DND-41 (cell line): ENCODE results near the gene FBXO28.

Source experiments
- ATAC-seq: fragments of 200-7000 bp; cut with Tn5 transposase; 3 replicates; pipeline ENCODE4 v1.9.1; 2021; ENCODE audit warnings: low read depth; ENCODE audit not compliant: insufficient read depth
- DNase-seq: peaks from one replicate; pipeline ENCODE4 v3.0.0-alpha.2; 2020
- H2AFZ ChIP-seq: 2 replicates; pipeline ENCODE4 v1.6.0; 2012; ENCODE audit warnings: low read depth, low read length
- H3K27ac ChIP-seq: 2 replicates; pipeline ENCODE4 v1.5.1; 2012; ENCODE audit warnings: low read length, inconsistent platforms
- H3K27me3 ChIP-seq: fragments of 200-600 bp; sonication (generic); 2 replicates; pipeline ENCODE4 v1.6.0; 2012; ENCODE audit warnings: low read length, mild to moderate bottlenecking, inconsistent platforms; ENCODE audit not compliant: insufficient read depth, poor library complexity
- H3K36me3 ChIP-seq: 2 replicates; pipeline ENCODE4 v1.5.1; 2012; ENCODE audit warnings: low read length, inconsistent platforms; ENCODE audit not compliant: insufficient read depth
- H3K4me1 ChIP-seq: 2 replicates; pipeline ENCODE4 v1.5.1; 2012; ENCODE audit warnings: mild to moderate bottlenecking, low read length; ENCODE audit not compliant: insufficient read depth
- H3K4me2 ChIP-seq: 2 replicates; pipeline ENCODE4 v1.6.0; 2012; ENCODE audit warnings: mild to moderate bottlenecking, moderate library complexity, low read length, inconsistent platforms; ENCODE audit not compliant: insufficient read depth
- H3K4me3 ChIP-seq, 2 experiments: fragments of 200-600 bp in 1 of 2; shearing (Covaris generic) in 1 of 2; 2 replicates each; pipeline ENCODE4 v1.5.1; 2012 to 2016; ENCODE audit warnings: inconsistent platforms in 2 of 2, low read length in 2 of 2, mild to moderate bottlenecking in 2 of 2, low read depth in 1 of 2, moderate library complexity in 1 of 2
- H3K79me2 ChIP-seq: 2 replicates; pipeline ENCODE4 v1.6.0; 2012; ENCODE audit warnings: low read length, inconsistent platforms; ENCODE audit not compliant: insufficient read depth
- H3K9ac ChIP-seq: 2 replicates; pipeline ENCODE4 v1.6.0; 2012; ENCODE audit warnings: low read depth, mild to moderate bottlenecking, inconsistent platforms, low read length, moderate library complexity
- H3K9me3 ChIP-seq: 2 replicates; pipeline ENCODE4 v1.5.1; 2012; ENCODE audit warnings: low read length, moderate library complexity, mild to moderate bottlenecking, inconsistent platforms; ENCODE audit not compliant: insufficient read depth, severe bottlenecking
- H4K20me1 ChIP-seq: 2 replicates; pipeline ENCODE4 v1.6.0; 2012; ENCODE audit warnings: low read length; ENCODE audit not compliant: insufficient read depth
- EZH2 ChIP-seq: IDR thresholded peaks from 3 replicates; pipeline ENCODE4 v1.6.1; 2012; ENCODE audit warnings: borderline replicate concordance, low read depth, mild to moderate bottlenecking, moderate library complexity, low read length, inconsistent platforms; ENCODE audit not compliant: severe bottlenecking
- TF ChIP-seq, protein P1 (sequence below): IDR thresholded peaks from 2 replicates; pipeline ENCODE4 v1.5.1; 2012; ENCODE audit warnings: borderline replicate concordance, low read length, moderate library complexity, mild to moderate bottlenecking; ENCODE audit not compliant: poor library complexity, severe bottlenecking; ENCODE audit errors: extremely low read depth

FBXO28 gene

GRCh38 chr1:224163311-224163710 lies 49.4 kb downstream of the FBXO28 start:
- no peaks in the 10 kb centered on the region for H3K27me3 ChIP-seq
- H3K9me3 ChIP-seq: no peaks in the 10 kb centered on the region
- H3K9ac ChIP-seq: no peak overlapping the region
- no peak overlapping the region for H3K4me3 ChIP-seq
- no peaks in the 10 kb centered on the region for H4K20me1 ChIP-seq
- no peak overlapping the region for H2AFZ ChIP-seq
- H3K4me2 ChIP-seq: no peak overlapping the region
- DNase-seq (no peak), ATAC-seq (no peak)
- peaks cover 30% of the 10 kb centered on the region for H3K36me3 ChIP-seq
- no peaks in the 10 kb centered on the region for H3K79me2 ChIP-seq
- TF ChIP-seq, protein P1, sequence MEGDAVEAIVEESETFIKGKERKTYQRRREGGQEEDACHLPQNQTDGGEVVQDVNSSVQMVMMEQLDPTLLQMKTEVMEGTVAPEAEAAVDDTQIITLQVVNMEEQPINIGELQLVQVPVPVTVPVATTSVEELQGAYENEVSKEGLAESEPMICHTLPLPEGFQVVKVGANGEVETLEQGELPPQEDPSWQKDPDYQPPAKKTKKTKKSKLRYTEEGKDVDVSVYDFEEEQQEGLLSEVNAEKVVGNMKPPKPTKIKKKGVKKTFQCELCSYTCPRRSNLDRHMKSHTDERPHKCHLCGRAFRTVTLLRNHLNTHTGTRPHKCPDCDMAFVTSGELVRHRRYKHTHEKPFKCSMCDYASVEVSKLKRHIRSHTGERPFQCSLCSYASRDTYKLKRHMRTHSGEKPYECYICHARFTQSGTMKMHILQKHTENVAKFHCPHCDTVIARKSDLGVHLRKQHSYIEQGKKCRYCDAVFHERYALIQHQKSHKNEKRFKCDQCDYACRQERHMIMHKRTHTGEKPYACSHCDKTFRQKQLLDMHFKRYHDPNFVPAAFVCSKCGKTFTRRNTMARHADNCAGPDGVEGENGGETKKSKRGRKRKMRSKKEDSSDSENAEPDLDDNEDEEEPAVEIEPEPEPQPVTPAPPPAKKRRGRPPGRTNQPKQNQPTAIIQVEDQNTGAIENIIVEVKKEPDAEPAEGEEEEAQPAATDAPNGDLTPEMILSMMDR: no peak
- TF ChIP-seq EZH2: no peak
- no peak overlapping the region for H3K27ac ChIP-seq
- no peaks in the 10 kb centered on the region for H3K4me1 ChIP-seq

DNA sequence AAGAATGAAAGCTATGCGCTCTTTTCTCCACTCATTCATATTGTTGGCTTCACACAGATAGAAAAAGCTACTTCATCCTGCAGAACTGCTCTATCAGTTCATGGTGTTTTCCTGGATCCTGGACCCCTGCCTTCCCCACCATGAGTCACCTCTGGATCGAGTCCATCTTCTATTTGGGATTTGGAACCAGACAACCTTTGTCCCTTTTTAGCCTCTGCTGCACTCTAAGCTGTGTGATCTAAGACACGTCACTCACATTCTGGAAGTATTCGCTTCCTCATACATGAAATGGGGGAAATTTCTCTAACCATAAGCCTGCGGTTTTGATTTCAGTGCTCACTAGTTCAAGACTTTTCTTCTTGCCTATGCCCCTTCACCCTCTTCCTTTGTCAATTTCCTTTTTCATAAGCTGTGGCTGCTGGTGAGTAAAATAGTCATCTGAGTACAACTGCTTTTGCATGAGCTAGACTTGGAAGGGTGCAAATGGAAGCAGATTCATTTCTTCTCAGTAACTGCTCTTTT lies 55.0 kb downstream of the FBXO28 start:
- TF ChIP-seq, protein P1: no peak
- TF ChIP-seq EZH2: no peak
- Histone ChIP-seq H2AFZ (peak overlapping the region; percentile 42), H3K27me3 (no peaks in the 10 kb centered on the region), H3K9ac (peak overlapping the region; percentile 22), H3K4me3 (peak overlapping the region in 1 of 2 experiments; percentile 18; a peak in 2 of 4 replicates), H3K4me1 (peaks cover 17% of the 10 kb centered on the region), H3K36me3 (no peaks in the 10 kb centered on the region), H3K4me2 (peak overlapping the region; percentile 53), H3K9me3 (no peaks in the 10 kb centered on the region), H3K27ac (peak overlapping the region; percentile 56), H3K79me2 (no peaks in the 10 kb centered on the region), H4K20me1 (no peaks in the 10 kb centered on the region)
- peak; percentile 43 for DNase-seq
- peak; percentile 93 for ATAC-seq

DNA sequence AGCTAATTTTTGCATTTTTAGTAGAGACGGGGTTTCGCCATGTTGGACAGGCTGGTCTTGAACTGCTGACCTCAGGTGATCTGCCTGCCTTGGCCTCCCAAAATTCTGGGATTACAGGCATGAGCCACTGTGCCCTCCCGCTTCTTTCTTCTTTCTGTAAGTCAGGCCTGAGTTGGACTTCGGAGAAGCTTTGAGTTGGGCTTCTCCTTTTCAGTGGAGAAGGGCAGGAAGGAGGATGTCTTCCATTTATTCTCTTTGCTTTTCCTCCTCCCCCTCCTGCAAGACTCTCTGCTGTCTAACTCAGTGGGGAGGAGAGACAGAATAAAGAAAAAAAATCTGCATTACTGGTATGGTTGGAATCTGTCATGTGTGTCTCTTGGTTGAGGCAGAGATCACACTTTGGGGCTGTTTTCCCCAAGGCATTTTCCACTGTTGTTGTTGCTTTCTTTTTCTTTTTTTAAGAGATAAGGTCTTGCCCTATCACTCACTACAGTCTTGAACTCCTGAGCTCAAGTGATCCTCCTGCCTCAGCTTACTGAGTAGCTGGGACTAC lies 55.9 kb downstream of the FBXO28 start:
- TF ChIP-seq, protein P1: no peak
- TF ChIP-seq EZH2: no peak
- H3K27ac ChIP-seq: no peak overlapping the region; the same call in 1 of the 2 replicates
- H2AFZ ChIP-seq: peak overlapping the region; percentile 41; the same call in 1 of the 2 replicates

More for the DNA sequence above, 55.9 kb downstream of the FBXO28 start:
- no peak overlapping the region for H3K4me3 ChIP-seq
- no peaks in the 10 kb centered on the region for H3K79me2 ChIP-seq
- peaks cover 17% of the 10 kb centered on the region for H3K4me1 ChIP-seq
- DNase-seq (no peak), ATAC-seq (no peak)
- no peak overlapping the region; the same call in 1 of the 2 replicates for H3K4me2 ChIP-seq
- H3K36me3 ChIP-seq: no peaks in the 10 kb centered on the region
- no peaks in the 10 kb centered on the region for H3K27me3 ChIP-seq
- no peaks in the 10 kb centered on the region for H4K20me1 ChIP-seq
- no peaks in the 10 kb centered on the region for H3K9me3 ChIP-seq
- no peak overlapping the region; the same call in 1 of the 2 replicates for H3K9ac ChIP-seq
